ENCODE results near the gene CDK11B. TPM values are rescaled to one million over a fixed set of nuclear protein-coding genes. Genes with fewer than 3 reads are reported as not detected.
A peak's percentile ranks its signal among the peaks of the same experiment; 100 is the strongest.

Gene CDK11B
- total RNA-seq, 1 experiment from 2014 or later = 38.6 TPM

DNA sequence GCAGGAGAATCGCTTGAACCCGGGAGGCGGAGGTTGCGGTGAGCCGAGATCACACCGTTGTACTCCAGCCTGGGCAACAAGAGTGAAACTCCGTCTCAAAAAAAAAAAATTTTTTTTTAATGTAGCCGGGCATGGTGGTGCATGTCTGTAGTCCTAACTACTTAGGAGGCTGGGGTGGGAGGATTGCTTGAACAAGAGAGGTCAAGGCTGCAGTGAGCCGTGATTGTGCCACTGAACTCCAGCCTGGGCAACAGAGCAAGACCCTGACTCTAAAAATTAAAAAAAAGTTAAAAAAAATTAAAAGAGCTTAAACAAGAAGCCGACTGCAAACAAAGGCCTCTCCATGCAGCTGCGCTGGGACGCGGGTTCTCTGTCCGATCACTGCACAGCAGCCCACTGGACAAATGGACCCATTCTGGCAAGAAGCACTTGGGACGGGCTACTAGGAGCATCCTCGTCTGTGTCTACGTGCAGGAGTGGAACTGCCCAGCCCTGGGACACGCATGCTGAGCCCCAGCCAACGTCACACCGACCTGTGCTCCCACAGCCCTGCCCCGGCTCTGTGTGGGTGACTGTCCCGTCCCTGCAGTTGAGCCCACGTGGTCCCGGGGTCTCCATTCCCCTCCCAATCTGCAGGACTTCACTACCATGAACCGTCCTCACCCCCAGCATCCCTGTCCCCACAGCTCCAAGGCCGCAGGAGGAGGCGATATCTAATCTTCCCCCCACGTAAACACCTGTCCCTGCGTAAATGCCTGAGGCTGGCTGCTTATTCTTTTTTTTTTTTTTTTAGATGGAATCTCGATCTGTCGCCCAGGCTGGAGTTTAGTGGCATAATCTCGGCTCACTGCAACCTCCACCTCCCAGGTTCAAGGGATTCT, 21.5 kb upstream of the CDK11B start:
- no peak overlapping the region for H3K4me2 ChIP-seq (ENCODE audit: low read length)
- peak; percentile 1 for DNase-seq
- H3K9me3 ChIP-seq (ENCODE audit: low read length) = no peaks in the 10 kb centered on the region
- H3K27ac ChIP-seq (ENCODE audit: low read length) = no peak overlapping the region
- H4K20me1 ChIP-seq (ENCODE audit: low read length) = no peaks in the 10 kb centered on the region
- BruUV-seq (replicated peaks) = no TSS peak
- no peak overlapping the region for H3K9ac ChIP-seq (ENCODE audit: low read length)
- no peak for TF ChIP-seq EZH2 (IDR thresholded peaks at IDR 0.05; ENCODE audit: low read length, unreplicated experiment)
- TF ChIP-seq EZH2phosphoT487 (IDR thresholded peaks at IDR 0.05; ENCODE audit: borderline replicate concordance, low read length) = no peak
- TF ChIP-seq, protein P1, sequence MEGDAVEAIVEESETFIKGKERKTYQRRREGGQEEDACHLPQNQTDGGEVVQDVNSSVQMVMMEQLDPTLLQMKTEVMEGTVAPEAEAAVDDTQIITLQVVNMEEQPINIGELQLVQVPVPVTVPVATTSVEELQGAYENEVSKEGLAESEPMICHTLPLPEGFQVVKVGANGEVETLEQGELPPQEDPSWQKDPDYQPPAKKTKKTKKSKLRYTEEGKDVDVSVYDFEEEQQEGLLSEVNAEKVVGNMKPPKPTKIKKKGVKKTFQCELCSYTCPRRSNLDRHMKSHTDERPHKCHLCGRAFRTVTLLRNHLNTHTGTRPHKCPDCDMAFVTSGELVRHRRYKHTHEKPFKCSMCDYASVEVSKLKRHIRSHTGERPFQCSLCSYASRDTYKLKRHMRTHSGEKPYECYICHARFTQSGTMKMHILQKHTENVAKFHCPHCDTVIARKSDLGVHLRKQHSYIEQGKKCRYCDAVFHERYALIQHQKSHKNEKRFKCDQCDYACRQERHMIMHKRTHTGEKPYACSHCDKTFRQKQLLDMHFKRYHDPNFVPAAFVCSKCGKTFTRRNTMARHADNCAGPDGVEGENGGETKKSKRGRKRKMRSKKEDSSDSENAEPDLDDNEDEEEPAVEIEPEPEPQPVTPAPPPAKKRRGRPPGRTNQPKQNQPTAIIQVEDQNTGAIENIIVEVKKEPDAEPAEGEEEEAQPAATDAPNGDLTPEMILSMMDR (conservative IDR thresholded peaks at IDR 0.05; ENCODE audit: low read depth, low read length) = no peak
- ChIA-PET CTCF (no interaction called here), POLR2A (ENCODE audit: unreplicated experiment) (no interaction called here)
- ATAC-seq = no peak
- no peaks in the 10 kb centered on the region for H3K4me1 ChIP-seq (ENCODE audit: insufficient read depth, low read length)
- no peaks in the 10 kb centered on the region for H3K9me2 ChIP-seq (replicated peaks; ENCODE audit: low read length)
- no peak overlapping the region for H3K4me3 ChIP-seq (ENCODE audit: low read length)
- H3K36me3 ChIP-seq (ENCODE audit: low read depth, low read length) = peaks cover 6% of the 10 kb centered on the region; the same call in 1 of the 2 replicates
- intact Hi-C loops (cut with micrococcal nuclease) = loop anchor here (10.0 kb wide), 1 partner anchor 225 kb away; no protein-coding TSS in a partner anchor
- peaks cover 35% of the 10 kb centered on the region for H3K79me2 ChIP-seq (ENCODE audit: low read length)
- H2AFZ ChIP-seq (ENCODE audit: low read length) = no peak overlapping the region
- H3K27me3 ChIP-seq (ENCODE audit: low read length) = no peaks in the 10 kb centered on the region
- H3F3A ChIP-seq (ENCODE audit: low read length, unreplicated experiment) = no peaks in the 10 kb centered on the region

DNA sequence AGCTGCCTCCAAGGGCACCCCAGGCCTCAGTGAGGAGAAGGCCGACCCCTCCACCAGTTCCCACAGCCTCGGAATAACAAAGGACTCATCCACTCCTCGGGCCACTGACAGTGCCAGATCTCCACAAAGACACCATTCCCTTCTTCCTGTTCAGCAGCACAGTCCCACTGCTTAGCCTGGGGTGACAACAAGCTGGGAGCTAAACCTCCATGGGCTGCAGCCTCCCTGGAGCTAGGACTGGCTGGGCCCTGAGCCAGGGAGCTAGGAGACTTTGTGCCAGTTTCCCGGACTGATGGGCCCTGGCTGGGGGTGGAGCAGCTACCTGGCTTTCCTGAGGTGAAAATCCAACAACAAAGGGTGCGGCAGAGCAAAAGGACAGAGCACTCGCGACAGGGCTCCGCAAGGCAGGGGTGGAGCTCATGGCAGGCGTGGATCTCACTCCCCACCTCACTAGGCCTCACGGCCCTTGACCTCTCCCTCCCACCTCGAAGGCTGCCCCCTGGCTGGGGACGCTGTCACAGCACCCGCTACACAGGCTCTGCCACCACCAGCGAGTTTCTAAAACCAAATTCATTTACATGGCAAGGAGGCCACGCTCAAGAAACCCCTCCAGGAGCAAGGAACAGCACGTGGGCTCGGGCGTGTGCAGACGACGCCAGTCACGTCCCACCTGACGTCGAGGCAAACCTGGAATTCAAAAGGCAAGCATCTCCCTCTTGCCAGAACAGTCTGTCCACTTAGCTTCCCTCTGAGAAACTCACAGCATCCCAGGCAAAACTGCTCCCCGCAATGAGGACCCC, 20.0 kb upstream of the CDK11B start:
- TF ChIP-seq, protein P1 (conservative IDR thresholded peaks at IDR 0.05; ENCODE audit: low read depth, low read length) = peak; percentile 63
- TF ChIP-seq EZH2phosphoT487 (IDR thresholded peaks at IDR 0.05; ENCODE audit: borderline replicate concordance, low read length) (no peak), EZH2 (IDR thresholded peaks at IDR 0.05; ENCODE audit: low read length, unreplicated experiment) (no peak)
- intact Hi-C loops (cut with micrococcal nuclease) = no loop called here
- BruUV-seq (replicated peaks) = no TSS peak
- no peaks in the 10 kb centered on the region for H3K9me2 ChIP-seq (replicated peaks; ENCODE audit: low read length)
- H3K27me3 ChIP-seq (ENCODE audit: low read length) = no peaks in the 10 kb centered on the region
- no peak overlapping the region for H3K4me2 ChIP-seq (ENCODE audit: low read length)
- no peak overlapping the region for H3K9ac ChIP-seq (ENCODE audit: low read length)
- ATAC-seq (peak; percentile 50), DNase-seq (peak; percentile 9)
- ChIA-PET POLR2A (ENCODE audit: unreplicated experiment) (no interaction called here), CTCF (no interaction called here)
- no peaks in the 10 kb centered on the region for H4K20me1 ChIP-seq (ENCODE audit: low read length)
- H3K36me3 ChIP-seq (ENCODE audit: low read depth, low read length) = peaks cover 3% of the 10 kb centered on the region; the same call in 1 of the 2 replicates
- no peak overlapping the region for H3K27ac ChIP-seq (ENCODE audit: low read length)
- H2AFZ ChIP-seq (ENCODE audit: low read length) = no peak overlapping the region
- no peak overlapping the region for H3K4me3 ChIP-seq (ENCODE audit: low read length)
- no peaks in the 10 kb centered on the region for H3K9me3 ChIP-seq (ENCODE audit: low read length)
- H3F3A ChIP-seq (ENCODE audit: low read length, unreplicated experiment) = no peaks in the 10 kb centered on the region
- H3K79me2 ChIP-seq (ENCODE audit: low read length) = peaks cover 24% of the 10 kb centered on the region
- H3K4me1 ChIP-seq (ENCODE audit: insufficient read depth, low read length) = no peaks in the 10 kb centered on the region

All from PC-3 (cell line).